Inferior parietal cortex (tissue), 1 donor: ENCODE data around the gene EPS15.

Source experiments
- DNase-seq: peaks from one replicate; pipeline ENCODE4 v3.0.0-alpha.2; 2016; ENCODE audit errors: extremely low spot score

EPS15 gene

GRCh38 chr1:51381964-51382363 is 137.1 kb downstream of the EPS15 start:
- DNase-seq = no peak

GRCh38 chr1:51380936-51381335 is 138.1 kb downstream of the EPS15 start:
- no peak for DNase-seq

GRCh38 chr1:51378871-51379270 is 140.2 kb downstream of the EPS15 start:
- no peak for DNase-seq

- no peak for DNase-seq
These were observed 145.2 kb downstream of the EPS15 start for GRCh38 chr1:51373898-51374297.

- DNase-seq = no peak
These were observed 146.5 kb downstream of the EPS15 start for GRCh38 chr1:51372561-51372960.

GRCh38 chr1:51369171-51369570 is 149.9 kb downstream of the EPS15 start:
- DNase-seq = no peak

- DNase-seq = no peak
These were observed 153.3 kb downstream of the EPS15 start for GRCh38 chr1:51365774-51366173.

GRCh38 chr1:51359879-51360278 is 159.2 kb downstream of the EPS15 start:
- DNase-seq = no peak

- DNase-seq = no peak
These were observed 163.7 kb downstream of the EPS15 start for GRCh38 chr1:51355382-51355781.

- DNase-seq = no peak
These were observed 164.7 kb downstream of the EPS15 start for GRCh38 chr1:51354416-51354815.

- no peak for DNase-seq
These were observed 167.2 kb downstream of the EPS15 start for GRCh38 chr1:51351907-51352306.

GRCh38 chr1:51349862-51350261 is 169.2 kb downstream of the EPS15 start:
- DNase-seq = no peak

- no peak for DNase-seq
These were observed 170.9 kb downstream of the EPS15 start for GRCh38 chr1:51348147-51348527.

GRCh38 chr1:51347398-51348146 is 171.5 kb downstream of the EPS15 start:
- no peak for DNase-seq

- DNase-seq = no peak
These were observed 172.8 kb downstream of the EPS15 start for GRCh38 chr1:51346086-51346942.

GRCh38 chr1:51345300-51345687 is 173.8 kb downstream of the EPS15 start:
- no peak for DNase-seq

- DNase-seq = no peak
These were observed 174.3 kb downstream of the EPS15 start for GRCh38 chr1:51344602-51345299.

- DNase-seq = no peak
These were observed 174.8 kb downstream of the EPS15 start for GRCh38 chr1:51344276-51344601.

- DNase-seq = no peak
These were observed 175.4 kb downstream of the EPS15 start for GRCh38 chr1:51343624-51344023.

GRCh38 chr1:51342591-51343206 is 176.4 kb downstream of the EPS15 start:
- no peak for DNase-seq

- no peak for DNase-seq
These were observed 177.1 kb downstream of the EPS15 start for GRCh38 chr1:51341876-51342496.

GRCh38 chr1:51340380-51340779 is 178.7 kb downstream of the EPS15 start:
- DNase-seq = no peak
